Right lobe of liver (tissue), 6 donors: ENCODE measurements around the gene CCDC174. TPM values are rescaled to one million over a fixed set of nuclear protein-coding genes. Genes with fewer than 3 reads are reported as not detected.

Experiments
- ATAC-seq, 4 donors: fragments of 200-7000 bp; cut with Tn5 transposase; one replicate each; pipeline ENCODE4 v1.9.1; 2020; ENCODE audit warnings: mild to moderate bottlenecking in 4 of 4, moderate library complexity in 4 of 4
- DNase-seq, 3 donors: peaks; one replicate each; pipeline ENCODE4 v3.0.0-alpha.2; 2020
- H3K27ac ChIP-seq, 3 donors: fragments of 200-600 bp; one replicate each; pipeline ENCODE4 v1.8.0; 2022
- H3K27me3 ChIP-seq, 2 donors: fragments of 200-600 bp; one replicate each; pipeline ENCODE4 v1.8.0; 2022
- H3K36me3 ChIP-seq, 4 donors: fragments of 200-600 bp; sonication (generic) in 1 of 4; one replicate each; pipeline versions ENCODE4 v1.5.1 to v1.8.0; 2017 to 2022; ENCODE audit warnings: control low read depth in 1 of 4
- H3K4me1 ChIP-seq, 4 donors: fragments of 200-600 bp; sonication (generic) in 1 of 4; one replicate each; pipeline versions ENCODE4 v1.5.1 to v1.8.0; 2017 to 2022; ENCODE audit warnings: control low read depth in 1 of 4
- H3K4me3 ChIP-seq, 3 donors: fragments of 200-600 bp; one replicate each; pipeline ENCODE4 v1.8.0; 2022
- H3K9me3 ChIP-seq, 4 donors: fragments of 200-600 bp; sonication (generic) in 1 of 4; one replicate each; pipeline versions ENCODE4 v1.5.1 to v1.8.0; 2017 to 2022; ENCODE audit warnings: control low read depth in 1 of 4
- POLR2A ChIP-seq: fragments of 450-650 bp; IDR thresholded peaks from one replicate; pipeline ENCODE4 v1.6.1; 2017; ENCODE audit warnings: antibody characterized with exemption, mild to moderate bottlenecking
- WGBS: methylation state at CpG from one replicate; pipeline ENCODE4 v1.1.6; 2018; ENCODE audit warnings: low coverage, low lambda C conversion rate; ENCODE audit not compliant: insufficient coverage; ENCODE audit errors: missing lambda C conversion rate; 5-methylcytosine and 5-hydroxymethylcytosine counted together
- intact Hi-C, 2 donors: fragments of 100-400 bp; cut with DNase I; formaldehyde crosslinking; loops; one replicate each; pipeline versions ENCODE4 v1.11.2 to v1.14.1; 2022
- total RNA-seq, 6 experiments: library from RNA; depleted of rRNA in 2 of 6; stranded (reverse); fragments of >200 nt in 2 of 6; fragmentation: NEBNext Ultra II Directional in 3 of 6; extraction: Animal tissue kit (Norgen Biotek cat#: 25700) in 3 of 6; gene quantifications; one replicate each; pipeline versions ENCODE4 v1.1.0 to v1.2.4, GENCODE V29; 2016 to 2023
- TF ChIP-seq, protein P1 (sequence below), 4 donors: fragments of 200-600 bp in 3 of 4; fragments of 450-650 bp in 1 of 4; IDR thresholded peaks; one replicate each; pipeline versions ENCODE4 v1.5.1 to v1.8.0; 2016 to 2022; ENCODE audit warnings: antibody characterized with exemption in 4 of 4, mild to moderate bottlenecking in 2 of 4
- donor health status: DM: no; HTN: yes; CAD: no.
- donor health status: DM: no; HTN: no; CAD: no.
- donor health status: DM: no; HTN: no; CAD: no.
- donor health status: DM: no; HTN: yes; CAD: no.
- donor health status: DM: no; HTN: yes; CAD: no.

Gene CCDC174
- total RNA-seq, 6 experiments from 2014 or later, result 7.5 to 11.7 (median 10.6) TPM

DNA sequence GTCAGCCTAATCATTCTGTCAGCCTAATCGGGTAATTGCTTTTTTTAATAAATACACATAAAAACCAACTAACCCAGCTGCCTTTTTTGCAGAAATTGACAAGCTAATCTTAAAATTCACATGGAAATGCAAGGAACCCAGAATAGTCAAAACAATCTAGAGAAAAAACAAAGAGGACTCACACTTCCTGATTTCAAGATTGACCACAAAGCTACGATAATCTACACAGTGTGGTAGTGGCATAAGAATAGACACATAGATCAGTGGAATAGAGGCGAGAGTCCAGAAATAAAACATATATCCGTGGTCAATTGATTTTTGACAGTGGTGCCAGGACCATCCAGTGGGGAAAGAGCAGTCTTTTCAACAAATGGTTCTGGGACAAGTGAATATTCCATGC, 21.0 kb downstream of the CCDC174 start:
- no peak overlapping the region for H3K27ac ChIP-seq
- no peaks in the 10 kb centered on the region for H3K9me3 ChIP-seq
- H3K4me1 ChIP-seq, result peaks cover 0 to 2% (median under 1%) of the 10 kb centered on the region in 4 donors
- WGBS, result 70% methylated on average over 3 of the region's 4 CpGs
- no peaks in the 10 kb centered on the region for H3K27me3 ChIP-seq
- H3K4me3 ChIP-seq, result no peak overlapping the region
- ATAC-seq, result no peak
- peaks cover 19 to 53% (median 34%) of the 10 kb centered on the region in 4 donors for H3K36me3 ChIP-seq
- no peak for DNase-seq
- intact Hi-C loops, result loop anchor here (5.0 to 10.0 kb wide), 3 partner anchors 102 to 242 kb away; no protein-coding TSS in a partner anchor
- TF ChIP-seq POLR2A, result no peak
- TF ChIP-seq, protein P1, sequence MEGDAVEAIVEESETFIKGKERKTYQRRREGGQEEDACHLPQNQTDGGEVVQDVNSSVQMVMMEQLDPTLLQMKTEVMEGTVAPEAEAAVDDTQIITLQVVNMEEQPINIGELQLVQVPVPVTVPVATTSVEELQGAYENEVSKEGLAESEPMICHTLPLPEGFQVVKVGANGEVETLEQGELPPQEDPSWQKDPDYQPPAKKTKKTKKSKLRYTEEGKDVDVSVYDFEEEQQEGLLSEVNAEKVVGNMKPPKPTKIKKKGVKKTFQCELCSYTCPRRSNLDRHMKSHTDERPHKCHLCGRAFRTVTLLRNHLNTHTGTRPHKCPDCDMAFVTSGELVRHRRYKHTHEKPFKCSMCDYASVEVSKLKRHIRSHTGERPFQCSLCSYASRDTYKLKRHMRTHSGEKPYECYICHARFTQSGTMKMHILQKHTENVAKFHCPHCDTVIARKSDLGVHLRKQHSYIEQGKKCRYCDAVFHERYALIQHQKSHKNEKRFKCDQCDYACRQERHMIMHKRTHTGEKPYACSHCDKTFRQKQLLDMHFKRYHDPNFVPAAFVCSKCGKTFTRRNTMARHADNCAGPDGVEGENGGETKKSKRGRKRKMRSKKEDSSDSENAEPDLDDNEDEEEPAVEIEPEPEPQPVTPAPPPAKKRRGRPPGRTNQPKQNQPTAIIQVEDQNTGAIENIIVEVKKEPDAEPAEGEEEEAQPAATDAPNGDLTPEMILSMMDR (IDR thresholded peaks at IDR 0.05), result no peak

DNA sequence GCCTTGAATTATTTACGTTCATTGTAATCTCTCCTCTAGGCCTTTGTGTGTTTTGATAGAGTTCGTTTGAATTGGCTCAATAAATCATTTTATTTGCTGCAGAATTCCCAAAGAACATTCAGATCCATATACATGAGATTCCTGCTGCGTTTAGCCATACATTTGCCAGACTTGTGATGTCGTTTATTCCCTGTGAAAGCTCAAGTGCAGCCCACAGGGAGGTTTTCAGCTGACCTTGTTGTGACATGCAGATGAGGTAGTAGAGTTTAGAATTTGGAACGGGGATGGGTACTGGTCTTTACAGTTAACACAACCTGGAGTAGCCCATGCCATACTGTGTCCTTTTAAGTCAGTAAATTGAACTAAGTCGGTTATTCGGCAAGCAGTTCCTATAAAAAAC, 23.3 kb downstream of the CCDC174 start, which contains the start of gene C3orf20:
C3orf20 (plus strand) TSS at position 301 of the 400 bp plus-strand sequence. CDS start 7,573 bp downstream, outside the sequence.
- 71% methylated on average over 6 of the region's 7 CpGs for WGBS
- Histone ChIP-seq H3K4me1 (peaks cover 0 to 10% (median 3%) of the 10 kb centered on the region in 4 donors), H3K4me3 (no peak within 1 kb of the TSS), H3K9me3 (no peaks in the 10 kb centered on the region), H3K36me3 (peaks cover 7 to 31% (median 18%) of the 10 kb centered on the region in 4 donors), H3K27me3 (no peaks in the 10 kb centered on the region), H3K27ac (no peak within 1 kb of the TSS)
- intact Hi-C loops, result loop anchor here (5.0 to 10.0 kb wide), 3 partner anchors 100 to 240 kb away; no protein-coding TSS in a partner anchor
- DNase-seq, result no peak
- no peak for TF ChIP-seq POLR2A
- TF ChIP-seq, protein P1 (IDR thresholded peaks at IDR 0.05), result no peak
- ATAC-seq, result no peak

DNA sequence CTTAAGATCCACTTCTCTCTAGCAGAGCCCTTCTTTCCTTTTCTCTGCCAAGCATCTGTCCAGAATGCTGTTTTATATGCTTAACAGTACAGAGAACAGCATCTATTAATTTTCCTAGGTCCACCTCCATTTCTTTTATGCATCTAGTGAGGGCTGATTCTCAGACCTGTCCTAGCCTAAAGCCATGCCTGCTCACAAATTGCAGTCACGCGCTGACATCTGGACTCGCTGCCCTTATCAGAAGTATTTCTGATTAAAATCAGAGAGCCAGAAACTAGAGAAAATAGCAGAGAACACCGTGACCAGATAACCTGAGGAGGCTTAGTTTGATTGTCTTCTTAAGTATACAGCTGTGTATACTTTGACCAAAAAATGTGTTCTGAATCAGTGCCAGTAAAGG, 25.3 kb downstream of the CCDC174 start:
- intact Hi-C loops, result loop anchor here in 1 of 2 donors (10.0 kb wide), 2 partner anchors 98 to 238 kb away; no protein-coding TSS in a partner anchor
- H3K27ac ChIP-seq, result no peak overlapping the region
- DNase-seq (no peak), ATAC-seq (no peak)
- H3K9me3 ChIP-seq, result no peaks in the 10 kb centered on the region
- peaks cover 0 to 10% (median 3%) of the 10 kb centered on the region in 4 donors for H3K36me3 ChIP-seq
- no peak for TF ChIP-seq POLR2A
- TF ChIP-seq, protein P1 (IDR thresholded peaks at IDR 0.05), result no peak
- H3K4me3 ChIP-seq, result no peak overlapping the region
- WGBS, result 70% methylated on average over 4 of the region's 4 CpGs
- no peaks in the 10 kb centered on the region for H3K27me3 ChIP-seq
- H3K4me1 ChIP-seq, result peaks cover 0 to 10% (median 3%) of the 10 kb centered on the region in 4 donors

DNA sequence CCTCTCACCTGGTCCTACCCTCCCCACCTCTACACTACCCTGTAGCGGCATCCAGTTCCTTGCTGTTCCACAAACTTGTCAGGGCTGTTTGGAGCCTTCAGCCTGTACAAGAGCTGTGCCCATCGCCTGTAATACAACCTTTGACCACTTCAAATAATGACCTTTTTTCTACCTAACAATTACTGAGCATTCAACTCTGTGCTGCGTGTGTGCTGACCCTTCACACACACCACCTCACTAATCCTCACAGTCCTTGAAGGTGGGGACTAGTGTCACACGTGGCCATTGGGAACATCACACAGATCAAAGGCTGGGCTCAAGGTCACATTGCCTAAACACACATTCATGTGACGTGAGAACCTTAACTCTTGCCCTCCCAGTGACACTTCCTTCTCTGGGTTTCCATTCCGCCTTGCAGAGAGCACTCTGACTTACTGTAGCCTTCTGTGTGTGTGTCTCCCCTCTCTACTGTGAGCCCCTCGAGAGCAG, 26.5 kb downstream of the CCDC174 start:
- intact Hi-C loops, result loop anchor here in 1 of 2 donors (10.0 kb wide), 2 partner anchors 97 to 237 kb away; no protein-coding TSS in a partner anchor
- Histone ChIP-seq H3K4me3 (no peak overlapping the region), H3K4me1 (peaks cover 0 to 10% (median 3%) of the 10 kb centered on the region in 4 donors), H3K9me3 (no peaks in the 10 kb centered on the region), H3K36me3 (no peaks in the 10 kb centered on the region), H3K27ac (no peak overlapping the region), H3K27me3 (no peaks in the 10 kb centered on the region)
- 27% methylated on average over 6 of the region's 7 CpGs for WGBS
- TF ChIP-seq POLR2A, result no peak
- TF ChIP-seq, protein P1 (IDR thresholded peaks at IDR 0.05), result peak in 2 of 4 donors; percentile 5 to 6
- ATAC-seq (peak; percentile 72 to 83 (median 78)), DNase-seq (peak in 2 of 3 donors; percentile 67 to 70)
